NK-92 (cell line): Measurements from ENCODE around the gene CASQ1.

Experiments used
- DNase-seq: peaks from one replicate; lab custom pipeline; 2025; ENCODE audit not compliant: unreplicated experiment; lab: John Stamatoyannopoulos, UW

The CASQ1 gene

DNA sequence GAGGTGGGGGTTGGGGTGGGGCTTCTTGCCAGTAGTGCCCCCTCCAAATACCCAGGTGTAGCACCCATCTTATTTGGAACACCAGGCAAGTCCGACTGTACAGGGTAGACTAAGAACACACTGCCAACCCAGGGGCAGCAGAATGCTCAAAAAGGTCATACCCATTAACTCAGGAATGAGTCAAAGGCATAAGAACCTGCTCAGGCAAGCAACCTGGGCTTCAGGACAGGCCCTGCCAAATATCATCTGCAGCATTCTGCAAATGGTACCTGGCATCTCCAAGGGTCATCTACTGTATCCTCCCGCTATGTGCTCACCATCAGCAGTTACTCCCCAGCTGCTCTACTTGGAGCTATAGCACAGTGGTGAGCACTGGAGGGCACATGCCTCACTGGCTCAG lies 34.2 kb downstream of the CASQ1 start:
- DNase-seq = no peak

GRCh38 chr1:160225345-160225744 lies 35.0 kb downstream of the CASQ1 start:
- no peak for DNase-seq

GRCh38 chr1:160226623-160227022 lies 36.2 kb downstream of the CASQ1 start:
- no peak for DNase-seq

GRCh38 chr1:160227034-160227433 lies 36.7 kb downstream of the CASQ1 start:
- DNase-seq = no peak

GRCh38 chr1:160227561-160227960 lies 37.2 kb downstream of the CASQ1 start:
- no peak for DNase-seq

DNA sequence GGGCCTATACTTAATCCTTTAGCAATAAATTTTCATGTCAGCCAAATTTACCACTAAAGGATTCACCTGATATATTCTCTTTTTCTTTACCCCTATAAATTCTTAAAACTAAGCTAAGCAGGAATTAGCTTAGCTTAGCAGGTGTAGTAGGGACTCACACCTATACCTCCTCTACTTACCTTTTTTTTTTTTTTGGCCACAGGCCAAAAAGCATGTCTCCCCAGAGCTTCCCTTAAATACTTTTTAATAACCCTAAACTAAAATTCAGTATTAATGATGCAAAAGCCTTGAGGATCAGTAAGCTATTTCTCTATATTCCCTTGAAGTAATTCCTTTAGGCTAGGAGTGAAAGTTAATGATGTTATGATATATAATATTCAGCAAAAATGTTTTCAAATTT lies 38.1 kb downstream of the CASQ1 start:
- no peak for DNase-seq

DNA sequence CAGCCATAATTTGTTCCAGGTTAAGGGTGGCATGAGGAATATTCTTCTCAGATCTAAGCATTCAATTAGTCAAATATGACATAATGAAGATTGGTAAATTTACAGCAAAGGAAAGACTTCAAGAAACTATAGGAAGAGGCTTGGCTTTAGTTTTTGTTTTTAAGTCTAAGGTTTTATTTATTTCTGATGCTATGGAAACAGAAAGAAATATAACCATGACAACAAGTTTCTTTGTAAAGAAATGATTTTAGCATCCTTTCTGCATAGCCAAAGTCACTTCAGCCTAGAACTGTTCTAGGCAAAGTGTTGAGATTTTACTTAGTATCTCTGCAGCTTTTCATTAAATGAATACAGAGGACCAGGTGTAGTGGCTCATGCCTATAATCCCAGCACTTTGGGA lies 42.5 kb downstream of the CASQ1 start:
- DNase-seq = no peak

DNA sequence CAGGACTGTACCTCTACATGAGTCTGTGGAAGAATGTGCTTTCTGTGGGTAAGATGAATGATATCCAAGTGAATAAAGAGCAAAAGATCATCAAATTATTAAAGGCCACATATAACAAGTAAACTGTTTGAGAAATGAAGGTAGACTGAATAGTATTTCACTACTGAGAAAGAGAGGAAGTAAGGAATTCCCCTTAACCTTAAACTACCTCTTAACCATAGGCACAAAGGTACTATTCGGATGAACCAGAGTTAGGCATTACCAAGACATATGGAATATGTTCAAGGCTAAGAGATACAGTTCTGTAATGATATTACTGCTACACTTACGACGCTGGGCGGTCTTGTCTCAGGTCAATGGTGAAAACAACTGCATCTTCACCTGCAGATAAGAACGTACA lies 46.4 kb downstream of the CASQ1 start:
- no peak for DNase-seq

DNA sequence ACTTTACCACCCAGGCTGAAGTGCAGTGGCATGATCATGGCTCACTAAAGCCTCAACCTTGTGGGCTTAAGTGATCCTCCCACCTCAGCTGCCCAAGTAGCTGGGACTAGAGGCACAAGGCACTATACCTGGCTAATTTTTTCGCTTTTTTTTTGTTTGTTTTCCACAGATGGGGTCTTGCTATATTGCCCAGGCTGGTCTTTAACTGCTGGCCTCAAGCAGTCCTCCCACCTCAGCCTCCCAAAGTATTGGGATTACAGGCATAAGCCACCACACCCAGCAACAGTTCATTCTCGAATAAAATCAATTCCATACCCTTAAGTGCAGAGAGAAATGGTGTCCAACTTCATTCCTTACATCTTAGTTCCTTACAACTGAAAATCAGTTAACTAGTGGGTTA lies 47.2 kb downstream of the CASQ1 start:
- DNase-seq = no peak

DNA sequence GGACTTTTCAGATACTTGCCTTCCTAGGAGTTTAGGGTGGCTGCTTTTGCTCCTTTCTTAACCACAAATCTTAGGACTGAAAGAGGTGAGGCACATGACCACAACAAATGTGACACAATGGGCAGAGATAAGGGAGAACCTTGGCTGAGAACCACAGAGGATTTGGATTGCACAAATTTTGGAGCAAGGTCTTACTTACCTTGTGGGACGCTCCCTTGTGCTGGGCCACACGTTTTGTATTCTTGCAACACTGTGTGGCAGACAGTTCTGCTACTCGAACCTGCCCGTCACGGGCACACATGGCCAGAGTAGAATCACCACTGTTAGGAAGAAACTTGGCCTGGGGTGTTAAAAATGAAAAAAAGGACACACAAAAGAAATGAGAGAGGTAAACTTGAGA lies 48.0 kb downstream of the CASQ1 start:
- no peak for DNase-seq

DNA sequence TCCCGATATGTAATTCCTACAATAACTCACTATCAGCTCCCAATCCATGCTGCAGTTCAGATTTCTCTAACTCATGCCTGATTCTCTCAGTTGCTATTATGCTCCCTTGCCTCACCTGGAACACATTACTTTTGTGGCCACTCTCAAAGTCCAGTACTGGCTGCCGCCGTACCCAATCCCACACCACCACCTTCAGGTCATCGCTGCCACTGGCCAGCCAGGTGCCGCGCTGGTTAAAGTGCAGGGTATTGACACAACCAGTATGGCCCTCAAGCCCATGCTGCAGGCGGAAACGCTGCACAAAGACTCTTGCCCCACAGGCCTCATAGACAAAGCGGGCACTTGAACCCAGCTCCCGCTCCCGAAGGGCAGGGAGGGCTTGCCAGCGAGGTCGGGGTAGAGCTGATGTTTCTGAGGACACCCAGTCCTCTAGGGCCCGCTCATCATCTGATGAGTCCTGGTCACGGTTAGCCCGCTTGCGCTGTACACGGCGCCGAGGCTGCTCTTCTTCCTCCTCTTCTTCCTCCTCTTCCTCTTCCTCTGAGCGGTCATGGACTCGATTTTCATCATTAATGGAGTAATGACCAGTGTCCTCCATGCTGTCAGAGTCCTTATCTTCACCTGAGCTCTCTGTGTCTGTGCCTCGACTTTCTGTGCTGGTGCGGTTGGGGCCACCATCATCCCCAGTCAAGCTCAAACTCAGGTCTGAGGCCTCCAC lies 49.4 kb downstream of the CASQ1 start:
- no peak for DNase-seq

DNA sequence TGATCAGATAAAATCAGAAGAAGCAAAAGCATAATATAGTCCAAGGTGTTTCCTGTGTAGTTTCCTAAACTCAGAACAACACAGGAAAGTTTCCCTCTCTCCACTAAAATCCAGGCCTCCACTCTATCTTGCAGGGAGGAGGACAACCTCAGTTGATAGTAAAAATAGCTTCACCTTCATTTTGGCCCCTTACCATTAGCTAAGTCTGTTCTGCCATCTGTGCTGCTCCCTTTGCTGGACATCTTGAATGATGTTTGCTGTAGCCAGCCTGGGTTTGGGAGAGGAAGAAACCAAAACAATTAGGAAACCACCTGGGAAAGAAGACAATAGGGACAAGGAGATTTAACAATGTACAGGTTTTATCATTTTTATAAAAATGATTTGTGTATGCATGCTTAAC lies 53.4 kb downstream of the CASQ1 start:
- DNase-seq = no peak

GRCh38 chr1:160244209-160244608 lies 53.8 kb downstream of the CASQ1 start:
- DNase-seq = no peak

DNA sequence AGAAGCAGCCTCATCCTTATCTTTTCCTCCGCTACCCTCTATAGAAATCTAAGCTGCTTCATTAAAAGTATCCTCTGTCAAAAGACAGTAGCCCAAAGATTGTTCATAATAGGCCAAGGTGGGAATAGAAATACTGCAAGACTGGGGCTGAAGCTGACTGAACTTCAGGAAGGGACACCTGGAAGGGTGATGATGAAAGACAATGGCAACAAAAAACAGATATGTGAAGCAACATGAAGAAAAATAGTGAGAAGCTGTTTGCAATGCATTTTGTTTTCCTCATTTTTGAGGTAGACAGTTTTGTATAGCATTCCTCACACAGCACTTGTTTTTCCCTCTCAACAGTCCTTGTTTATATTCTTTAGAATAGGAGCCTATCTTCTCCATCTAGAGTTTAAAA lies 55.1 kb downstream of the CASQ1 start:
- no peak for DNase-seq

- no peak for DNase-seq
Observed at GRCh38 chr1:160247053-160247452, 56.7 kb downstream of the CASQ1 start.

- no peak for DNase-seq
Observed at GRCh38 chr1:160251011-160251410, 60.6 kb downstream of the CASQ1 start.
